ENCODE results near the gene ACSL1.

Gene ACSL1

GRCh38 chr4:184816962-184817361 is 8.8 kb downstream of the ACSL1 start:
- Histone ChIP-seq H3K27ac (no peak overlapping the region), H3K4me3 (no peak overlapping the region)

DNA sequence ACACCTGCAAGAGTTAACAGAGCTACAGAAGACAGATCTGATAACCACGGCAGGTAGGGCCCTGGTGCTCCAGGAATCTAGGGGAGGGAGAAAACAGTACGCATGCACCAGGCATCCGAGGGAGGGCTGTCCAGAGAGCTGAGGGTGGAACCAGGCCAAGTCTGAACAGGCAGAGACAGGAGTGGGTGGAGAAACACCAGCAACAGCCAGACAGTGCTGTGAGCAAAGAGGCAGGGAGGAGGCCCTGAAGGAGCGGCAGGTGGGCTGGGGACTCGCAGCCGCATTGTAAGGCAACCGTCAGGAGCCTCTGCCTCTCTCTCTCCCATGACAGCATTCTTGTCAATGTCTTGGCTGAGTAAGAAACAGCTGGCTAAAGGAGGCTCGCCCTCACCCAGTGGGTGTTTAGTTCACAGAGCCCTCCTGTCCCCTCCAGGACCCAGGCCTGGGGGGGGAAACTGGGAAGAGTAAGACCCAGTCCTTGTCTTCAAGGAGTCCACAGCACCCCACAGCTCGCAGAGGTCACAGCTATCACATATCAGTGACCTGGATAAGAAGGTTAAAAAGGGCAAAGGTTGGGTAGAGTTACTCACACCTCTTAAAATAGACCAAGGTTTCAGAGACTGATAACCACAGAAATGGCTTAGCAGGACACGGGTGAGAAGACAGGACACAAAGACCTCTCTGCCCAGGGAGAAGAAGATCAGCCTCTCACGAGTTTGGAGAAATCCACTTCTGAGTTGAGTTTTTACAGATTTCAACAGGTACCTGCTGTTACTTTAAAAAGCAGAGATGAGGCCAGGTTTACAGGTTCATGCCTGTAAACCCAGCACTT is 10.5 kb downstream of the ACSL1 start:
- peak overlapping the region in 19 of 21 experiments; percentile 43 to 85 (median 67) for H3K27ac ChIP-seq
- H3K4me3 ChIP-seq, result peak overlapping the region in 1 of 7 experiments; percentile 29

DNA sequence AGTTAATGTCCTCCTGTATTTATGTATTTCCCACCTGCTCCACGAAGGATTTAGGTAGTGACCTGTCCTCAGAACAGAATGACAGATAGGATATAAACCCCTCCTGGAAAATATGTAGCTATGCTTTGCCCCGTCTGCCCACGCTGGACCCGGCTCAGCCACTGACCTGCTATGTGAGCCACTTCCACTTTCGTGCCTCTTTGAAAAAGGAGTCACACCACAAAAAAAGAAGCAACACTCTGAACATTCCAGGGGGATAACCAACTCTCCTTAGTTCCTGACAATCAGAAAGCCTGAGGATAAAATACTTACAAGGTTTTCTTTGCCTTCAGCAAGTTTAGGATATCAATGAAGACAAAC is 11.1 kb downstream of the ACSL1 start:
- H3K4me3 ChIP-seq, result peak overlapping the region in 1 of 7 experiments; percentile 29

DNA sequence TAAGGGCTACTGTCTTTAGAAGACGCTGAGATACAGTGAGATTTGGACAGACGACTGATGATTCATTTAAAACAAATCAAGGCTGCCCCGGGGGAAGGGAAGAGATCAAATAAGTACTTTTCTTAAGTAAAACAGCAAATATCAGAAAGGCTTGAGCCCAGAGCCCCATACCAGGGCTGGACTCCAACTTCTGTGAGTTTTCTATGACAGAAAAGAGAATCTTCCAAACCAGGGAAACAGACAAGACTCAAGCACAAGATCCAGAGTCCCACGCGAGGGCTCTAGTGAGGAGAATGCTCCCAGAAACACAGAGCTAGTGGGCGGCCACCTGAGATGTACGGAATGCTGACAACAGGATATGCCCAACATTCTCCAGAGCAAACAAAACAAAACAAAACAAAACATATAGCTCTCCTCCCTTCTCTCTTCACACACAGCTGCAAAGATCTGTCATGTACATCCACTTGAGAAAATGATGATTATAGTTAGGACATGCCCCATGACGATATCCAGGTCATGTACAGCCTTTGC is 13.1 kb downstream of the ACSL1 start:
- peak overlapping the region in 16 of 21 experiments; percentile 5 to 65 (median 36) for H3K27ac ChIP-seq
- peak overlapping the region in 1 of 7 experiments; percentile 1 for H3K4me3 ChIP-seq

More for the DNA sequence above, 11.1 kb downstream of the ACSL1 start:
- H3K27ac ChIP-seq, result peak overlapping the region in 15 of 21 experiments; percentile 32 to 85 (median 63)

DNA sequence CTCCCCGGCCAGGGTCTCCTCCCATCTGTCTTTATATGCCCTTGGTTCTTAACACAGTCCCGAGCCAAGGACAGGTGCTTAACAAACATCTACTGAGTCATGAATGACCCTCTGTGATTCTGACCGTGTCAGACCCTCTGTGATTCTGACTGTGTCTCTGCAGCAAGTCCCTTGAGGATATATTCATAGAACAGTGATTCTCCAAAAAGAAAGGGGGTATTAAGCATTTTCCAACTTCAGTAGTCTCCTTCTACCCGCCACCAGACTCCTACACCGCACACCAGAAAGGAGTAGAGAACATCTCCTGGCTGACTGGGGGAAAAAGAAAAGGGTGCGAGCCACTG is 13.6 kb downstream of the ACSL1 start:
- Histone ChIP-seq H3K27ac (peak overlapping the region in 16 of 21 experiments; percentile 5 to 65 (median 41)), H3K4me3 (no peak overlapping the region)

DNA sequence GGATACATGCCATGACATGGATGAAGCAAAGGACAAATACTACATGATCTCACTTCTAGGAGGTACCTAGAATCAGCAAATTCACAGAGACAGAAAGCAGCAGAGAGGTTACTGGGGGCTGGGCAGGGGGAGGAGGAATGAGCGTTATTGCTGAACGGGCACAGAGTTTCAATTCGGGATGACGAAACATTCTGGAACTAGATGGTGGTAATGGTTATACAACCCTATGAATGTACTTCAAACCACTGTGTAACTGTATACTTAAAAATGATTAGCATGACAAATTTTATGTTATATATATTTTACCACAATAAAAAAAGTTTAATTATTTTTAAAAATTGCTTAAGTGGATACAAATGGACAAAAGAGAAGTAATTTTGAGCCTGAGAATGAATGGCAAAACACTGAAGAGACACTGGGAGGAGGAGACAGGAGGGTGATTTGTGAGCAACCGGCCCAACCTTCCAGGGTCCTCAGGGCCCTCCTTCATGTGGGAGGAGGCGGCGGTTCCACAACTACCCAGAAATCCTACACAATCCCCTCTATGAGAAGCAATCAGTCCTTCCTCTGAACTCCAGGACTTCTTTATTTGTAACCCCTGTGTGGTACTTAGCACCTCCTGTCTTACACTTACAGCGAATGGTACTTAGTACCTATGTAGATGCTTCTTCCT is 14.1 kb downstream of the ACSL1 start:
- Histone ChIP-seq H3K4me3 (no peak overlapping the region), H3K27ac (peak overlapping the region in 11 of 21 experiments; percentile 11 to 61 (median 45))

DNA sequence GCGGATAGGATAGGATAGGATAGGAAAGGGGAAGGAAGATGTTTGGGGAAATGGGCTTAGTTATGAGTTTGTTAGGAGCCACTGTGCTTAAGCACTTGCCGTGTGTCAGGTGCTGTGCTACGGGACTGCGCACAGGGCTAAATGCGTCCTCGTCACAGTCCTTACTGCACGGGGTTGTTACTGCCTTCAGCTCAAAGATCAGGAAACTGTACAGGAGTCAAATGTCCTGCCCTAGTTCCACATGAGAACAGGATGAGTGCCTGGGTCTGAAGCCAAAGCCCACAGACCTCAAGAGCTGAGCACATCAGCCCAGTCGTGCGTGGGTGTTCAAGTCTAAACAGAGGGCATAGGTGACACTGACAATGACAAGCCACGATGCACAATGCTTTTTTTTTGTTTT is 15.0 kb downstream of the ACSL1 start:
- peak overlapping the region in 1 of 21 experiments; percentile 12 for H3K27ac ChIP-seq
- H3K4me3 ChIP-seq, result no peak overlapping the region

GRCh38 chr4:184808713-184809050 is 17.1 kb downstream of the ACSL1 start:
- H3K27ac ChIP-seq, result peak overlapping the region in 4 of 21 experiments; percentile 7 to 58 (median 38)
- H3K4me3 ChIP-seq, result no peak overlapping the region

- H3K4me3 ChIP-seq, result no peak overlapping the region
- H3K27ac ChIP-seq, result peak overlapping the region in 8 of 21 experiments; percentile 7 to 79 (median 48)
These were observed 17.7 kb downstream of the ACSL1 start for GRCh38 chr4:184807797-184808712.

DNA sequence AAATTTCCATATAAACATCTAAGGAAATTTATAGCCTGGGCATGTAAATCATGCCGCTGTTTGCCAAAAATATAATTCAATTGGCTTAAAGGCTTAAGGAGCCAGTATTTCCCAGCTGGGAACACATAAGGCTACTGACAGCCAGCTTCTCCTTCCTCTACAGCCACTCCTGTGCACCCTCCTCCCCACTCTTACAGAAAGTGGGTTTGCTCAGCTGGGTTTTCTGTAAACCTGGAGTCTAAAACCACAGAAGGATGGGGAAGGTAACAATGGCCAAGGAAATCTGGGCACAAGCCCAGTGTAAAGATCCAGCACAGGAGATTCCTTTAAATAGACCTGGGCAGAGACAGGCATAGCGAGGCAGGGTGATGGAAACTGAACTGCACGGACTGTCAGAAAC is 18.5 kb downstream of the ACSL1 start:
- H3K27ac ChIP-seq, result peak overlapping the region in 7 of 21 experiments; percentile 7 to 79 (median 46)
- H3K4me3 ChIP-seq, result no peak overlapping the region

GRCh38 chr4:184806711-184807110 is 19.1 kb downstream of the ACSL1 start:
- Histone ChIP-seq H3K4me3 (no peak overlapping the region), H3K27ac (peak overlapping the region in 7 of 21 experiments; percentile 7 to 79 (median 67))

GRCh38 chr4:184806229-184806550 is 19.6 kb downstream of the ACSL1 start:
- Histone ChIP-seq H3K4me3 (no peak overlapping the region), H3K27ac (peak overlapping the region in 15 of 21 experiments; percentile 1 to 79 (median 55))

DNA sequence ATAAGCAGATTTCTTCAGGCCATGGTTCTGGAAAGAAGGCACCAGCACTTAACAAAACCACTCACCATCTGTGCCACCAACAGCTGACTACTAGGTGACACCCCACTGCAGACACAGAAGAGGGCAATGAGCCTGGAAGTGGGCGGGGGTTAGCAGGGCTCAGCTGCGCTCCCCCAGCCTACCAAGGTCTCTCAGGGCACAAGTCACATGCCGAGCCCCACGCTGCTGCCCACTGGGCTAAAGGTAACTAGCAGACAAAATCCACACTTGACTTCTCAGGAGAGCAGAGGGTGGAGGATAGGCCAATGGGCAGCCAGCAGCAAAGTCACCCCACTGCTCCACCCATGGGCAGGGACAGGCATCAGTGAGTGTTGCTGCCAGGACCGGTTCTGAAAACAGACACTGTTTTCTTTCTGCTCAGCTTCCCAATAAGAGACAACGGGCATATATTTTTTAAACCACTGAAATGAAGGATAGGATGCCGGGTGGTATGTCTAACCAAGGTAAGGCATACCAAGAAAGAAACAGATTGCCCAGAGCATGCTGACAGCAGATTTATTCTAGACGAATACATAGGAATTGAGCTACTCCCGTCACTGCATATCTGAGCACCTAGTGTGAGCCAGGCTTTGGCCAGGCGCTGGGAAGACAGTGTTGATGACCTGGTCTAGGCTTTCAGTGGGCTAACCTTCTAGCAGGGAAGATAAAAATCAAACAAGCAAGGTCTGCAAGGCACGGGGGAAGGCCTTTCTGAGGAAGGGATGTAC is 20.1 kb downstream of the ACSL1 start:
- Histone ChIP-seq H3K27ac (peak overlapping the region in 16 of 21 experiments; percentile 1 to 79 (median 57)), H3K4me3 (peak overlapping the region in 1 of 7 experiments; percentile 19)

DNA sequence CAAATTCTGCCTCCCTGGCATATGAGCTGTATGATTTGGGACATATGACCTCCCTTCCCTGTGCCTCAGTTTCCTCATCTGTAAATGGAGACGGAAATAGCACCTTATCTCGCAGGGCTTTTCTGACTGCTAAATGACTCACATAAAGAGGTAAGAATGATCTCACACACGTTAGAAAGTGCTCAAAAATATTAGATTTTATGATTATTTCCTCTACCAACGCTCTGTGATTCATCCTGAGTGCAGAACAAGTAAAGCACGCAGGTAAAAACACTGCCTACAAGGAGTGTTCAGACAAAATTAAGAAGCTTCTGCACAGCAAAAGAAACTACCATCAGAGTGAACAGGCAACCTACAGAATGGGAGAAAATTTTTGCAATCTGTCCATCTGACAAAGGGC is 21.1 kb downstream of the ACSL1 start:
- Histone ChIP-seq H3K4me3 (peak overlapping the region in 1 of 7 experiments; percentile 19), H3K27ac (peak overlapping the region in 11 of 21 experiments; percentile 3 to 79 (median 57))

DNA sequence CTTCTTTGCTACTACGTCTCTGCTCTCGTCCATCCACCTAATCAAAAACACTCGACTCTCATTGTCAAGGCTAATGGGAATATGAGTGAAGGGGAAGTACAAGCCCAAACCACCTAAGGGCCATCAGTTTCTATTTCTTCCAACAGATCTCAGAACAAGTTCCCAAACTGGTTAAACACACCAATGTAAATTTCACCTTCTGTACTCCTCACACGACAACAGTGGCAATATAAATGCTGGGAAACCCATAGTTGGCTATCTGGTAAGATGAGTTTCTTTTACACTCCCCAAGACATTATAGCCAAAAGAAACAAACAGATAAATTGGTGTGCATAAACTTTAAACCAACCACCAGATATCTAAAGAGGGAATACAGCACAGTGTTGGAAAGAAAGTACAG is 21.9 kb downstream of the ACSL1 start:
- H3K27ac ChIP-seq, result peak overlapping the region in 9 of 21 experiments; percentile 25 to 79 (median 58)
- H3K4me3 ChIP-seq, result no peak overlapping the region

DNA sequence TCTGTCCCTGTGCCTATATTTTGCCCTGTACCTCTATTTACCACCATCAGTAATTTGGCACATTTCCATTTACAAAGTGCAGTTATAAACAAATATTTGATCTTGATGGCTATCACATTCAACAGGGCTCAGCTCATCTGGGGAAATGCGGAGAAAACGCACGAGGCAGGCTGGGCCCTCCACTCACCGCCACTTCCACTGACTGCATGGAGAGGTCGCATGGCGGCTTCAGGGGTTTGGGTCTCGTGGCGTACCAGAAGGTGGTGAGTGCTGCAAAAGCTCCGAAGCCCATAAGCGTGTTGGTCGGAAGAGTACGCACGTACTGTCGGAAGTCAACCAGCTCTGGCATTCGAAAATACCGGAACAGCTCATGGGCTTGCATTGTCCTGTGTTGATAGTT is 22.6 kb downstream of the ACSL1 start:
- Histone ChIP-seq H3K27ac (peak overlapping the region in 9 of 21 experiments; percentile 25 to 79 (median 44)), H3K4me3 (peak overlapping the region in 1 of 7 experiments; percentile 16)

- H3K4me3 ChIP-seq, result peak overlapping the region in 1 of 7 experiments; percentile 16
- H3K27ac ChIP-seq, result peak overlapping the region in 11 of 21 experiments; percentile 5 to 64 (median 38)
These were observed 23.1 kb downstream of the ACSL1 start for GRCh38 chr4:184802697-184803015.

DNA sequence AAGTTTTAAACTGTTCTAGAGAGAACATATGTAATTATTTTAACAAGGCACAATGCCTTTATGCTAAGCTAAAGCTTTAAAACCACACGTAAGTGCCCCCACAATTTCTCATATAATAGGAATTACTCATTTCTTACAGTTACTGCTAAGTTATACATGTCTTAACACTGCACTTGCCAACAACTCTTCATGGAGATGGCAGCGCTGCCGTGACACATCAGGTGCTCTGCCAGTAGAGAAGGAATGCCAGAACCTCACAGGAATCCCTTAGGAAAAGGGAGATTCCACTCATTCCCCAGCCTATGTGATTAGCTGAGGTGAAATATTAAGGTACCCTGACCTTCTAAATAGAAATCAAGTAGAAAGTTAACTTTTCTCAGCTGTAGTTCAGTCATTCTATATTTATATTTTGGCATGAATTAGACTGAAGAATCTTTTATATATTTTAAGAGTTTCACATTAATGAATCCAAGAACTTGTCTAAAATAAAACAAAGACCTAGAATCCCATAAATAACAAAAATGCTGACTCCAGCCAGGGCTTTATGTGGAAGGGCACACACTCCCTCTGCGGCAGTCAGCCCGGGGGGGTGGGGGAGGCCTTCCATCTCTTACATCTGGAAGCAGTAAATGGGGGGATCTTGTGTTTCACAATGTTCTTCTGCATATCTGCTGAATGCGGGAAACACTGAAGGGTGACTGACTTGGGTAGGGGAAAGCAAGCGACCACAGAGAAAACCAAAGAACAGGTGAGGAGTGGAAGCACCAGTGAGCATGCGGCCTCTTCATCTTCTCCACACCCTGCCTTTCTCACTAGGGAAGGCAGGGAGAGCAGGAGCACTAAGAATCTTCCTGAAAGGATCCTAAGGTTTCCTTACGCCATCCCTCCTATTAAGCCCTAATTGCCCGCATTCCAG is 23.7 kb downstream of the ACSL1 start:
- peak overlapping the region in 1 of 7 experiments; percentile 16 for H3K4me3 ChIP-seq
- H3K27ac ChIP-seq, result peak overlapping the region in 13 of 21 experiments; percentile 5 to 64 (median 38)
